WTC11 (cell line): ENCODE results near the gene CUL2. TPM values are rescaled to one million over a fixed set of nuclear protein-coding genes. Genes with fewer than 3 reads are reported as not detected.

Experiments used
- ATAC-seq: fragments of 200-7000 bp; cut with Tn5 transposase; 2 replicates; pipeline ENCODE4 v1.10.0; 2021; ENCODE audit warnings: mild to moderate bottlenecking, moderate library complexity
- CTCF ChIA-PET: fragments of 300-600 bp; sonication (Branson Sonifier 250); formaldehyde crosslinking; loops from one replicate; lab custom pipeline; 2021; ENCODE audit warnings: antibody characterized with exemption; lab: Charles Lee
- POLR2A ChIA-PET: fragments of 350-600 bp; sonication (Branson Sonifier 250); formaldehyde crosslinking; loops from one replicate; lab custom pipeline; 2021; ENCODE audit warnings: antibody characterized with exemption; lab: Charles Lee
- DNase-seq: peaks from one replicate; pipeline ENCODE4 v3.0.0; 2021; ENCODE audit warnings: low spot score
- H3K27ac Mint-ChIP-seq: 2 replicates; pipeline ENCODE4 v1.8.0; 2021; ENCODE audit warnings: mixed read lengths
- H3K27me3 Mint-ChIP-seq: 2 replicates; pipeline ENCODE4 v1.8.0; 2021; ENCODE audit warnings: low read depth, mild to moderate bottlenecking, moderate library complexity, mixed read lengths
- H3K36me3 Mint-ChIP-seq: 2 replicates; pipeline ENCODE4 v1.8.0; 2021; ENCODE audit warnings: mixed read lengths
- H3K4me1 Mint-ChIP-seq: 2 replicates; pipeline ENCODE4 v1.8.0; 2022; ENCODE audit warnings: mixed read lengths
- H3K4me3 Mint-ChIP-seq: 2 replicates; pipeline ENCODE4 v1.8.0; 2021; ENCODE audit warnings: mild to moderate bottlenecking, moderate library complexity, mixed read lengths
- H3K9me3 Mint-ChIP-seq: 2 replicates; pipeline ENCODE4 v1.8.0; 2021; ENCODE audit warnings: mixed read lengths
- ATF2 ChIP-seq: sonication (generic); formaldehyde crosslinking; IDR thresholded peaks from 2 replicates; pipeline ENCODE4 v1.8.1; 2022; ENCODE audit warnings: low read depth, missing genetic modification reagents, borderline replicate concordance
- ATF3 ChIP-seq: sonication (generic); formaldehyde crosslinking; conservative IDR thresholded peaks from 2 replicates; pipeline ENCODE4 v1.8.1; 2022; ENCODE audit warnings: mild to moderate bottlenecking, missing genetic modification reagents
- CREM ChIP-seq: sonication (generic); formaldehyde crosslinking; IDR thresholded peaks from 2 replicates; pipeline ENCODE4 v1.8.1; 2022; ENCODE audit warnings: mild to moderate bottlenecking, missing genetic modification reagents, moderate library complexity
- ELF4 ChIP-seq: sonication (generic); formaldehyde crosslinking; IDR thresholded peaks from 2 replicates; pipeline ENCODE4 v1.8.1; 2022; ENCODE audit warnings: low read depth, mild to moderate bottlenecking, moderate library complexity, missing genetic modification reagents
- ETV6 ChIP-seq: sonication (generic); formaldehyde crosslinking; IDR thresholded peaks from 2 replicates; pipeline ENCODE4 v1.8.1; 2022; ENCODE audit warnings: mild to moderate bottlenecking, missing genetic modification reagents
- FOXK1 ChIP-seq: sonication (generic); formaldehyde crosslinking; IDR thresholded peaks from 2 replicates; pipeline ENCODE4 v1.8.0; 2022; ENCODE audit warnings: mild to moderate bottlenecking, moderate library complexity, missing genetic modification reagents
- GRHL2 ChIP-seq: fragments of 250-450 bp; sonication (Bioruptor Pico); IDR thresholded peaks from 2 replicates; pipeline ENCODE4 v1.8.0; 2022; ENCODE audit warnings: mild to moderate bottlenecking, moderate library complexity; ENCODE audit not compliant: insufficient replicate concordance, severe bottlenecking
- IRF2 ChIP-seq: sonication (generic); formaldehyde crosslinking; IDR thresholded peaks from 2 replicates; pipeline ENCODE4 v1.8.0; 2022; ENCODE audit warnings: low read depth, missing genetic modification reagents, borderline replicate concordance
- JAZF1 ChIP-seq: fragments of 250-450 bp; sonication (Bioruptor Pico); IDR thresholded peaks from 2 replicates; pipeline ENCODE4 v1.9.0; 2021; ENCODE audit warnings: moderate library complexity, mild to moderate bottlenecking, inconsistent platforms
- JUN ChIP-seq: sonication (generic); formaldehyde crosslinking; IDR thresholded peaks from 2 replicates; pipeline ENCODE4 v1.8.0; 2023; ENCODE audit warnings: mild to moderate bottlenecking, missing genetic modification reagents
- MXD4 ChIP-seq: fragments of 250-450 bp; sonication (Bioruptor Pico); IDR thresholded peaks from 2 replicates; pipeline ENCODE4 v1.8.0; 2021; ENCODE audit warnings: mild to moderate bottlenecking, moderate library complexity, borderline replicate concordance
- NFATC4 ChIP-seq: fragments of 250-450 bp; sonication (Bioruptor Pico); IDR thresholded peaks from 2 replicates; pipeline ENCODE4 v1.9.0; 2021; ENCODE audit warnings: mild to moderate bottlenecking
- NR2C2 ChIP-seq: sonication (generic); formaldehyde crosslinking; IDR thresholded peaks from 2 replicates; pipeline ENCODE4 v1.8.0; 2022; ENCODE audit warnings: mild to moderate bottlenecking, missing genetic modification reagents
- NR3C1 ChIP-seq: sonication (generic); formaldehyde crosslinking; conservative IDR thresholded peaks from 2 replicates; pipeline ENCODE4 v1.8.1; 2023; ENCODE audit warnings: low read depth, mild to moderate bottlenecking, missing genetic modification reagents
- PREB ChIP-seq: sonication (generic); formaldehyde crosslinking; IDR thresholded peaks from 2 replicates; pipeline ENCODE4 v1.8.1; 2022; ENCODE audit warnings: mild to moderate bottlenecking, missing genetic modification reagents, moderate library complexity, borderline replicate concordance
- PRRX2 ChIP-seq: fragments of 250-450 bp; sonication (Bioruptor Pico); IDR thresholded peaks from 2 replicates; pipeline ENCODE4 v1.8.0; 2021; ENCODE audit warnings: mild to moderate bottlenecking
- SMAD4 ChIP-seq: sonication (generic); formaldehyde crosslinking; IDR thresholded peaks from 2 replicates; pipeline ENCODE4 v1.8.0; 2022; ENCODE audit warnings: mild to moderate bottlenecking, missing genetic modification reagents
- SOX15 ChIP-seq: fragments of 250-450 bp; sonication (Bioruptor Pico); IDR thresholded peaks from 2 replicates; pipeline ENCODE4 v1.9.0; 2021; ENCODE audit warnings: mild to moderate bottlenecking
- TEAD4 ChIP-seq: sonication (generic); formaldehyde crosslinking; IDR thresholded peaks from 2 replicates; pipeline ENCODE4 v1.8.0; 2022; ENCODE audit warnings: mild to moderate bottlenecking, missing genetic modification reagents
- ZBTB43 ChIP-seq: sonication (generic); formaldehyde crosslinking; IDR thresholded peaks from 2 replicates; pipeline ENCODE4 v1.8.1; 2023; ENCODE audit warnings: mild to moderate bottlenecking, missing genetic modification reagents
- ZNF138 ChIP-seq: sonication (generic); formaldehyde crosslinking; conservative IDR thresholded peaks from 2 replicates; pipeline ENCODE4 v1.8.1; 2022; ENCODE audit warnings: mild to moderate bottlenecking, moderate library complexity, missing genetic modification reagents
- ZNF219 ChIP-seq: sonication (generic); formaldehyde crosslinking; IDR thresholded peaks from 2 replicates; pipeline ENCODE4 v1.8.0; 2023; ENCODE audit warnings: missing genetic modification reagents, mild to moderate bottlenecking, borderline replicate concordance
- ZNF281 ChIP-seq: sonication (generic); formaldehyde crosslinking; IDR thresholded peaks from 2 replicates; pipeline ENCODE4 v1.8.0; 2023; ENCODE audit warnings: mild to moderate bottlenecking, missing genetic modification reagents
- ZNF317 ChIP-seq: sonication (generic); formaldehyde crosslinking; IDR thresholded peaks from 2 replicates; pipeline ENCODE4 v1.8.1; 2023; ENCODE audit warnings: low read depth, mild to moderate bottlenecking, moderate library complexity, missing genetic modification reagents, borderline replicate concordance
- ZSCAN18 ChIP-seq: fragments of 250-450 bp; sonication (Bioruptor Pico); IDR thresholded peaks from 2 replicates; pipeline ENCODE4 v2.1.2; 2022; ENCODE audit warnings: mild to moderate bottlenecking, moderate library complexity
- total RNA-seq: library from RNA; stranded (reverse); gene quantifications from 3 replicates; pipeline ENCODE4 v1.2.3, GENCODE V29; 2021

CUL2 gene
- total RNA-seq, 1 experiment from 2014 or later: 38.3 TPM

GRCh38 chr10:34966040-34966439 is 124.1 kb downstream of the CUL2 start:
- no peaks in the 10 kb centered on the region for H3K27me3 Mint-ChIP-seq
- H3K36me3 Mint-ChIP-seq: no peaks in the 10 kb centered on the region
- 0 out of 2 replicates have a peak, but pooled peaks cover 3% of the 10 kb centered on the region for H3K4me1 Mint-ChIP-seq
- H3K27ac Mint-ChIP-seq: no peak overlapping the region
- ATAC-seq (no peak), DNase-seq (no peak)
- ChIA-PET POLR2A (no interaction called here), CTCF (no interaction called here)
- no peaks in the 10 kb centered on the region for H3K9me3 Mint-ChIP-seq
- no peak for TF ChIP-seq GRHL2 (CRISPR knock-in tag)
- no peak for TF ChIP-seq JAZF1 (CRISPR knock-in tag)
- no peak for TF ChIP-seq ATF3 (CRISPR knock-in tag)
- no peak for TF ChIP-seq TEAD4 (CRISPR knock-in tag)
- no peak for TF ChIP-seq FOXK1
- TF ChIP-seq ZNF317 (CRISPR knock-in tag): no peak
- no peak for TF ChIP-seq MXD4 (CRISPR knock-in tag)
- H3K4me3 Mint-ChIP-seq: no peak overlapping the region

GRCh38 chr10:34964166-34964800 is 125.9 kb downstream of the CUL2 start:
- Mint-ChIP-seq H3K27ac (no peak overlapping the region), H3K9me3 (no peaks in the 10 kb centered on the region), H3K4me3 (no peak overlapping the region), H3K36me3 (no peaks in the 10 kb centered on the region), H3K27me3 (no peaks in the 10 kb centered on the region), H3K4me1 (0 out of 2 replicates have a peak, but pooled peaks cover 3% of the 10 kb centered on the region)
- DNase-seq: no peak
- ATAC-seq: no peak
- POLR2A ChIA-PET: no interaction called here
- CTCF ChIA-PET: interaction anchor here (0.9 to 1.2 kb wide), 4 partner anchors 26 to 241 kb away, joined by 3 to 5 read pairs (median 3); no protein-coding TSS in a partner anchor
- TF ChIP-seq ZNF281 (no peak), ZNF219 (CRISPR knock-in tag) (no peak), ATF2 (CRISPR knock-in tag) (no peak), ETV6 (CRISPR knock-in tag) (no peak), ZBTB43 (CRISPR knock-in tag) (no peak), JUN (CRISPR knock-in tag) (no peak), PRRX2 (no peak), ZNF138 (CRISPR knock-in tag) (no peak), CREM (CRISPR knock-in tag) (no peak), IRF2 (CRISPR knock-in tag) (no peak), NR3C1 (CRISPR knock-in tag) (no peak), ZSCAN18 (CRISPR knock-in tag) (no peak), PREB (CRISPR knock-in tag) (no peak), SMAD4 (CRISPR knock-in tag) (no peak), NR2C2 (CRISPR knock-in tag) (no peak), SOX15 (CRISPR knock-in tag) (no peak), NFATC4 (CRISPR knock-in tag) (no peak), ELF4 (CRISPR knock-in tag) (no peak)
